GM08714 (cell line): Measurements from ENCODE around the gene UFSP1.
"Not testable (repeated sequence)": the region's sequence is repeated elsewhere in the genome, so short reads cannot be mapped to it uniquely, and the experiment has no call there.

ENCODE experiments used
- H3K4me3 ChIP-seq: fragments of 200-500 bp; sonication (Bioruptor generic); 2 replicates; pipeline ENCODE4 v1.5.1; 2014; ENCODE audit warnings: mild to moderate bottlenecking, low read length, inconsistent platforms
- ZNF274 ChIP-seq: IDR thresholded peaks from 2 replicates; pipeline ENCODE4 v1.6.1; 2012; ENCODE audit warnings: mild to moderate bottlenecking, low read depth, low read length

Gene UFSP1

DNA sequence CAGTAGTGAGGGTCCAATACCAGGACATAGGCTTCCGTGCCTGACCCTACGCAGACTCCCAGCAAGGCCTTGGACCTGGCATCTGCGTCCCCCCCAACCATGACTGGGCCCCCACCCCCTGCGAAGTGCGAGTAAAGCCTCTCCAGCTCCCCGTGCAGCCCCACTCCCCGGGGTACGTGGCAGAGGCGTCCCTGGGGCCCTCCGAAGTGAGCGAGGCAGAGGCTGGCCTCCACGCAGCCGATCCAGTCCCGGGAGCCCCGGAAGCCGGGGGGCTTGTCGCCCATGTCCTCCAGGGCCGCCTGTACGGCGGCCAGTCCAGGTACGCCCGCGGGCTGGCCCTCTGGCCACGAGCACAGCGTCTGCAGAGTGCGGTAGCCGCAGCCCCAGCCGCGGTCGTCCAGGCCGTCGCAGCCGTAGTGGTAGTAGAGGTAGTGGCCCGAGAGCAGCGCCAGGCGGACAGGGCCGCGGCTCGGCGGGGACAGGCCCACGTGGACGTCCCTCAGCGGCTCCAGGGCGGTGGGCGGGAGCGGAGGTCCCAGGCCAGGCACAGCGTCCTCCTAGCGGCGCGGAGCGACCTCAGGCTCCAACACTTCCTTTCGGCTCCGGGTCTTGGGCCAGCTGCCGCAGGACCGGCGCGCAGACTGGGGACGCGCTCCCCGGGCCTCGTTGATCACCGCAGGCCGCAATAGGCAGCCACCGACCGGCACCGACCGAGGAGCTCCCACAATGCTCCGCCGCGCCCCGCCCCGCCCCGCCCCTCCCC, at the start of gene UFSP1:
UFSP1 (minus strand) TSS at position 728 of the 763 bp plus-strand sequence; CDS start at position 284, 444 bp downstream.
- no peak for TF ChIP-seq ZNF274
- H3K4me3 ChIP-seq, result peak within 1 kb of the TSS; percentile 82

DNA sequence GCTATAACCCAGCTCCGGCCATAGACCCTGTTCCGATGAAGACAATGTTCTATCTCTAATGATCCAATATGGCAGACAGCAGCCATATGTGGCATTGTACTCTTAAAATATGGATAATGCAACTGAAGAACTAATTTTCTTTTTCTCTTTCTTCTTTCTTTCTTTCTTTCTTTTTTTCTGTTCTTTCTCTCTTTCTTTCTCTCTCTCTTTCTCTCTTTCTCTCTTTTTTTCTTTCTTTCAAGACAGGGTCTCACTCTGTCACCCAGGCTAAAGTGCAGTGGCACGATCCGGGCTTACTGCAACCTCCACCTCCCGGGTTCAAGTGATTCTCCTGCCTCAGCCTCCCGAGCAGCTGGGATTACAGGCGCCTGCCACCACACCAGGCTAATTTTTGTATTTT, 46.7 kb upstream of the UFSP1 start:
- H3K4me3 ChIP-seq, result not testable (repeated sequence)

DNA sequence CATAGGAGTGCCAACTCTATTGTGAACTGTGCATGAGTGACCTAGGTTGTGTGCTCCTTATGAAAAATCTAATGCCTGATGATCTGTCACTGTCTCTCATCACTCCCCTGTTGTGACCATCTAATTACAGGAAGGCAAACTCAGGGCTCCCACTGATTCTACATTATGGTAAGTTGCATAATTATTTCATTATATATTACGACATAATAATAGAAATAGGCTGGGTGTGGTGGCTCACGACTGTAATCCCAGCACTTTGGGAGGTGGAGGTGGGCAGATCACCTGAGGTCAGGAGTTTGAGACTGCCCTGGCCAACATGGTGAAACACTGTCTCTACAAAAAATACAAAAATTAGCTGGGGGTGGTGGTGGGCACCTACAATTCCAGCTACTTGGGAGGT, 45.9 kb upstream of the UFSP1 start:
- not testable (repeated sequence) for H3K4me3 ChIP-seq

DNA sequence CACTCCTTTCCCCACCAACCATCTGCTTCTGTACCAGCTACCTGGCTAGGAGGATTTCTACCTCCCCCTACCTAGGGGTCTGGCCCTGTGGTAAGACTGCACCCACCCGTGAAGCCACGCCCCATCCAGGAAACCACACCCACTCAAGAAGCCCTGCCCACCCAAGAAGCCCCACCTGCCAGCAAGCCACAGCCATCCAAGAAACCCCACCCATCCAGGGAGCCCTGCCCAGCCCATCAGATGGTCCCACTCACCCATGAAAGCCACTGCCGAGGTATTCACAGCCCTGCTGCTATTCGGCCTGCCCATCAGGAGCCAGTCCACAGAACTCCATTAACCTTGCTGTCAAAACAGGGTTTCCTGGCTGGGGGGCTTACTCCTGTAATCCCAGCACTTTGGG, 44.2 kb upstream of the UFSP1 start:
- no peak overlapping the region for H3K4me3 ChIP-seq
- TF ChIP-seq ZNF274, result no peak

DNA sequence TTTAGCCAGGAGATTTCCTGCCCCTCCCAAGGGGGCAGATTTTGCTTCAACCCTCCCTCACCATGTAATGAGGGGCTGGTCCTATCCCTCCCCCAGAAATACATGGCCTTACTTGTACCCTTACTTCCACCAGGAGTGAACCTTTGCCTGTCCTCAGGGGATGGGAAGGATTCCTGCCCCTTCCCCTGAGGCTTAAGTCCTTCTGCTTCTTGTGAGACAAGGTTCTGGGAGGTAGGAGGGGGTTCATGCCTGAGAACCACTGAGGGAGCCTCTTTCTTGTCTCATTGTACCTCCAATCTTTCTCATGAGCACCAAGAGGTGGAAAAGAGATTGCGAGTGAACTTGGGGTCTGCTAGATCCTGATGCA, 40.3 kb upstream of the UFSP1 start:
- H3K4me3 ChIP-seq, result no peak overlapping the region
- TF ChIP-seq ZNF274, result no peak

DNA sequence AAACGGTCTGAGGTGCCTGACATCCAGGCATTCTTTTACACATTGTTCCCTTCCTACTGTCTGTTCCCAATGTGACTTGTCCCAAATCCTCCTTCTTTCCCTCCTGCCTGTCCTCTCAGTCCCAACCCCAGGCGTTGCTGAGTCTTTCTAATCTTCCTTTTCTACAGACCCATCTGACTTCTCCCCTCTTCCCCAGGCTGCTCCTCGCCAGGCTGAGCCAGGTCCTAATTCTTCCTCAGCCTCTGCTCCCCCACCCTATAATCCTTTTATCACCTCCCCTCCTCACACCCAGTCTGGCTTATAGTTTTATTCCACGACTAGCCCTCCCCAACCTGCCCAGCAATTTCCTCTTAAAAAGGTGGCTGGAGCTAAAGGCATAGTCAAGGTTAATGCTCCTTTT, 34.1 kb upstream of the UFSP1 start:
- not testable (repeated sequence) for H3K4me3 ChIP-seq

DNA sequence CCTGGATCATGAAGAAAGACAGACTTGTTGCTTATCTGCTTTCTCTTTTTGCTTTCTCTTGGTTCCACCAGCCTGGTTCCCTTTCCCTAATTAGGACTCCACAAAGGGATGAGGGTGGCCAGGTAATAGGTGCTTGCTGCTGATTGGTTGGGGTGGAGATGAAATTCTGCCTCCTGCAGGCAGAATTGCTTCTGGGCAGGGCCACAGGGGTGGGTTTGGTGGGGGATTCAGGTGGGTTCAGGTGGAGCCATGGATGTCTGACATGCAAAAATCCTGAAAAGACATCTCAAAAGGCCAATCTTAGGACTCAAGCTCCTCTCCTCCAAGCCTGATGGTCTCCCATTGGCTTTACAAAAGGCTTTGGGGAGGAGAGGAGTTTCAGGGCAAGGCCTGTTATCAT, 31.5 kb upstream of the UFSP1 start:
- no peak for TF ChIP-seq ZNF274

DNA sequence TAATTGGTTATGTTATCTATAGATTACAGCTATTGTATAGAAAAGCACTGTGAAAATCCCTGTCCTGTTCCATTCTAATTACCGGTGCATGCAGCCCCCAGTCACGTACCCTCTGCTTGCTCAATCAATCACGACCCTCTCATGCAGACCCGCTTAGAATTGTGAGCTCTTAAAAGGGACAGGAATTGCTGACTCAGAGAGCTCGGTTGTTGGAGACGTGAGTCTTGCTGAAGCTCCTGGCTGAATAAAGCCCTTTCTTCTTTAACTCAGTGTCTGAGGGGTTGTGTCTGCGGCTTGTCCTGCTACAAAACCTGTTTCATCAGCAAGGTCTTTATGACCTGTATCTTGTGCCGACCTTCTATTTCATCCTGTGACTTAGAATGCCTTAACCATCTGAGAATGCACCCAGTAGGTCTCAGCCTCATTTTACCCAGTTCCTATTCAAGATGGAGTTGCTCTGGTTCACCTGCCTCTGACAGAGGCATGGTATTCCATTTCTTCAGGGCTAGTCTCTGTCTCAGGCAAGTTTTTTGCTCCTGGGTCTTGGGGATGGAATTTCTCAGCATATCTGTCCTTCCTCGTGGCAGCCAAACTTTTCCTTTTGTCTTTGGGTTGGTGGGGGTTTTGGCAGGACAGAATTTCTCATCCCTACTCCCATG, 30.4 kb upstream of the UFSP1 start:
- not testable (repeated sequence) for H3K4me3 ChIP-seq

More for the DNA sequence above, 31.5 kb upstream of the UFSP1 start:
- no peak overlapping the region for H3K4me3 ChIP-seq

DNA sequence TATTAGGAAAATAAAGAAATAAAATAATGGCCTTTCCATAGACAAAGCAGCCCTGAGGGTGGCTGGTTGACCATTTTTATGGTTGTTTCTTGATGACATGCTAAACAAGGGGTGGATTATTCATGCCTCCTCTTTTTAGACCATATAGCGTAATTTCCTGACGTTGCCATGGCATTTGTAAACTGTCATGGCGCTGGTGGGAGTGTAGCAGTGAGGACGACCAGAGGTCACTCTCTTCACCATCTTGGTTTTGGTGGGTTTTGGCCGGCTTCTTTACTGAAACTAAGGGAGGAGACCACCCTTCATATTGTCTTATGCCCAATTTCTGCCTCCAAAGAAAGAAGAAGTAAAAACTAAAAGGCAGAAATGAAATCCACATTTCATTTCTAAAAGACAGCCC, 29.8 kb upstream of the UFSP1 start:
- H3K4me3 ChIP-seq, result not testable (repeated sequence)

DNA sequence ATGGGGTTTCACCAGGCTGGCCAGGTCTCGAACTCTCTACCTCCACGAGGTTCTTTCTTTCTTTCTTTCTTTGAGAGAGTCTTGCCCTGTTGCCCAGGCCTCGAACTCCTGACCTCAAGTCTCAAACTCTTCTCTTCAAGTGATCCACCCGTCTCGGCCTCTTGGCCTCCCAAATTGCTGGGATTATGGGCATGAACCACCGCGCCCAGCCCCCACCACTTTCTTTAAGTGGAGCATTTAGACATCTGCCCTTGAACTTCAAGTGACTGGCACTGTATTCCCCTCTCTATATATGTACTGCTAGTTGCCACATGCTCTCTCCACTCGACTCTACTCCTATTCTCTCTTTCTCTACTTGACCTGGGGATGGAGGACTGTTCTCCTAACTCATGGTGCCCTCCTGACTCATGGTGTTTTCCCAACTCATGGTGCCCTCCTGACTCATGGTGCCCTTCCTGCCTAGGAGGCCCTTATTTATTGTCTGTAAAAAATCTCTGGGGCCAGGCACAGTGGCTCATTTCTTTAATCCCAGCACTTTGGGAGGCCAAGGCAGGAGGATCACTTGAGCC, 25.4 kb upstream of the UFSP1 start:
- H3K4me3 ChIP-seq, result no peak overlapping the region
- no peak for TF ChIP-seq ZNF274

DNA sequence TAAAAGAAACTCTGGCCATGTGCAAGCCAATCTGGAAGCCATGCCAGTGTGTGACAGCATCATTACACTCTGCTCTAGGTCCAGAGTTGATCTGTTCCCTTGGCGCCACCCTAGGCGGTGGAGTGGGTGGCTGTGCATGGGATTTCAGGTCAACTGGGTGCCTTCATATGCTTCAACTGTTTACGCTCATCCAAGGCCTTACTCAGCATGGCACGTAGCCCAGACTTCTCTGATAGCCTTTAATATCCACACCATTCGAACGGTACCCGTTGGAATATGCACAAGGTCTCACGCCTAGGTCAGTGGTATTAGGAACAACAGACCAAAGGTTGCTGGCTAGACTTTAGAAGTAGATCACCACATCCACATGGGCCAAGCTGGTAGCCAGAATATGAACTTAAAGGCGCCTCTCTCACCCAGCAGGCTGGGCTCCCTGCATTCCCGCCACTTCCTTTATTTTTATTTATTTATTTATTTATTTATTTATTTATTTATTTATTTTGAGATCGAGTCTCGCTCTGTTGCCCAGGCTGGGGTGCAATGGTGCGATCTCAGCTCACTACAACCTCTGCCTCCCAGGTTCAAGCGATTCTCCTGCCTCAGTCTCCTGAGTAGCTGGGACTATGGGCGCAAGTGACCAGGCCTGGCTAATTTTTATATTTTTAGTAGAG, 24.8 kb upstream of the UFSP1 start:
- no peak overlapping the region for H3K4me3 ChIP-seq
- no peak for TF ChIP-seq ZNF274

DNA sequence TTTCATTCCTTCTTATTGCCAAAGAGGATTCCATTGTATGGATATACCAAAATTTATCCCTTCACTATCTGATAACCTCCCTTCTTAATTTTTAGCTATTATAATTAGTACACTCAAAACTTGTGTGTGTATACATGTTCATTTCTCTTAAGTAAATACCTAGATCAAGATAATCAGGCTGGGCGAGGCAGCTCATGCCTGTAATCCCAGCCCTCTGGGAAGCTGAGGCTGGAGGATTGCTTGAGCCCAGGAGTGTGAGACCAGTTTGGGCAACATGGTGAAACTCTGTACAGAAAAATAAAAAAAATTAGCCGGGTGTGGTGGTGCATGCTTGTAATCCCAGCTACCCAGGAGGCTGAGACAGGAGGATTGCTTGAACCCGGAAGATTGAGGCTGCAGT, 22.0 kb upstream of the UFSP1 start:
- no peak overlapping the region for H3K4me3 ChIP-seq
- no peak for TF ChIP-seq ZNF274

DNA sequence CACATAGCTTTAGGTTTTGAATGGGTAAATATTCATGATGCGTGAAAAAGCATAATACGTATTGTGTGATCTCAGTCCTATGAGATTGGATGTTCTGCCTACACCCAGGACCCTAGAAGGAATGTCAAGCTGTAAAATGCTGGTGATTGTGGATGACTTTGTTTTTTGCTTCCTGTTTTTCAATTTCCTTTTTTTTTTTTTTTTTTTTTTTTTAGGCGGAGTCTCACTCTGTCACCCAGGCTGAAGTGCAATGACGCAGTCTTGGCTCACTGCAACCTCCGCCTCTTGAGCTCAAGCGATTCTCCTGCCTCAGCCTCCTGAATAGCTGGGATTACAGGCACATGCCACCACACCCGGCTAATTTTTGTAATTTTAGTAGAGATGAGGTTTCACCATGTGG, 20.9 kb upstream of the UFSP1 start:
- H3K4me3 ChIP-seq, result not testable (repeated sequence)

DNA sequence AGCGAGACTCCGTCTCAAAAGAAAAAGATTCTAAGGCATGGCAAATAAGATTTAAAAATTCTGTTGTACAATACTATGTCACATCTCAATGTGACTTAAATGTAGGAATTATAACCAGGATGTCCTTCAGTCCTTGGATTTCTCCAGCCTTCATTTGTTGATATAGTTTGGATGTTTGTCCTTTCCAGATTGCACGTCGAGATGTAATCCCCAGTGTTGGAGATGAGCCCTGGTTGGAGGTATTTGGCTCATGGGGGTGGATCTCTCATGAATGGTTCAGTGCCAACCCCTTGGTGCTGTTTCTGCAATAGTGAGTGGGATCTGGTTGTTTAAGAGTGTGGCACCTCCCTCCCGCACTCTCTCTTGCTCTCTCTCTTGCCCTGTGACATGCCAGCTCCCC, 19.0 kb upstream of the UFSP1 start:
- no peak for TF ChIP-seq ZNF274
- no peak overlapping the region for H3K4me3 ChIP-seq

DNA sequence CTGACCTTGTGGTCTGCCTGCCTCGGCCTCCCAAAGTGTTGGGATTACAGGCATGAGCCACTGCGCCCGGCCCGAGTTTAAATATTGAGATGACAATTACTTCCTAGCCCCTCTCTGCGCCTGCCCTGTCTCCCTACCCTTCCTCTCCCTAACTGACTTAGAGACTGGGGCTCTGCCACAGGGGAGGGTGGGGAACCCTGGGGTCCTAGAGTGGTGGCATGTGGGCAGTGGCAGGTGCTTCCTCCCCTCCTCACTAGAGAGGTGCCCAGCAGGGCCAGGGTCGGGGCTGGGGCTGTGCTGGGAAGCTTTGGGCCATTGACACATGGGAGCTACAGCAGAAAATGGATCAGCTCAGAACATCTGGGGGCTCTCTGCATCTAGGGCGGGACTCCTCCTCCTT, 13.1 kb upstream of the UFSP1 start:
- H3K4me3 ChIP-seq, result no peak overlapping the region
- no peak for TF ChIP-seq ZNF274
